Stimulated activated memory B cell treated with anti-CD40 and anti-IgM and Interleukin-4, amounts not matched to agents 10 μg/mL and 1 μg/mL and 100 μg/mL, for 72 hours (primary cell): ENCODE data around the gene COLGALT1.
"Not testable (repeated sequence)": the region's sequence is repeated elsewhere in the genome, so short reads cannot be mapped to it uniquely, and the experiment has no call there.

Experiments used
- ATAC-seq: fragments of 150-1000 bp; cut with Tn5 transposase; 2 replicates; pipeline ENCODE4 v1.10.0; 2021
- H3K27ac Mint-ChIP-seq: one replicate; pipeline ENCODE4 v1.8.0; 2022; ENCODE audit warnings: mild to moderate bottlenecking, mixed read lengths
- H3K27me3 Mint-ChIP-seq: one replicate; pipeline ENCODE4 v1.8.0; 2022; ENCODE audit warnings: mixed read lengths
- H3K36me3 Mint-ChIP-seq: one replicate; pipeline ENCODE4 v1.8.0; 2022; ENCODE audit warnings: mixed read lengths
- H3K4me1 Mint-ChIP-seq: one replicate; pipeline ENCODE4 v1.8.0; 2022; ENCODE audit warnings: mixed read lengths
- H3K4me3 Mint-ChIP-seq: one replicate; pipeline ENCODE4 v1.8.0; 2022; ENCODE audit warnings: mild to moderate bottlenecking, moderate library complexity, mixed read lengths
- H3K9me3 Mint-ChIP-seq: one replicate; pipeline ENCODE4 v1.8.0; 2022; ENCODE audit warnings: mixed read lengths

COLGALT1 gene

DNA sequence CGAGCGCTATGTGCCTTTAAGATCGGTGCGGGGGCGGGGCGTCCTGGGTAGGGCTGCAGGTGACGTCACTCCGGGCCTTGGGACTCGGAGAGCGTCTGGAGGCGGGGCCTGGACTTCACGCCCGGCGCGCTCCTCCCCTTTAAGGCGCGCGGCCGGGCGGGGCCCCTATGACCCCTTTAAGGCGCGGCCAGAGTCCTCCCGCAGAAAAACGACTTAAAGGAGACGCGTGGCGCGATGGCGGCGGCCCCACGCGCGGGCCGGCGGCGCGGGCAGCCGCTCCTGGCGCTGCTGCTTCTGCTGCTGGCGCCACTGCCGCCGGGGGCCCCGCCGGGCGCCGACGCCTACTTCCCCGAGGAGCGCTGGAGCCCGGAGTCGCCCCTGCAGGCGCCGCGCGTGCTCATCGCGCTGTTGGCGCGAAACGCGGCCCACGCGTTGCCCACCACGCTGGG lies at the start of gene COLGALT1:
TSS of gene COLGALT1 (plus strand) at position 170 of the 449 bp plus-strand sequence. CDS start at position 235, 65 bp downstream.
- H3K9me3 Mint-ChIP-seq: no peaks in the 10 kb centered on the region
- peaks cover 27% of the 10 kb centered on the region for H3K36me3 Mint-ChIP-seq
- H3K4me3 Mint-ChIP-seq: peak within 1 kb of the TSS; percentile 91
- peak; percentile 99 for ATAC-seq
- no peaks in the 10 kb centered on the region for H3K27me3 Mint-ChIP-seq
- H3K4me1 Mint-ChIP-seq: peaks cover 32% of the 10 kb centered on the region
- H3K27ac Mint-ChIP-seq: peak within 1 kb of the TSS; percentile 90

- Mint-ChIP-seq H3K9me3 (no peaks in the 10 kb centered on the region), H3K36me3 (peaks cover 17% of the 10 kb centered on the region), H3K27ac (no peak overlapping the region), H3K4me3 (no peak overlapping the region), H3K4me1 (peaks cover 55% of the 10 kb centered on the region), H3K27me3 (no peaks in the 10 kb centered on the region)
- no peak for ATAC-seq
Measured at GRCh38 chr19:17506745-17507144, 48.7 kb upstream of the COLGALT1 start.

DNA sequence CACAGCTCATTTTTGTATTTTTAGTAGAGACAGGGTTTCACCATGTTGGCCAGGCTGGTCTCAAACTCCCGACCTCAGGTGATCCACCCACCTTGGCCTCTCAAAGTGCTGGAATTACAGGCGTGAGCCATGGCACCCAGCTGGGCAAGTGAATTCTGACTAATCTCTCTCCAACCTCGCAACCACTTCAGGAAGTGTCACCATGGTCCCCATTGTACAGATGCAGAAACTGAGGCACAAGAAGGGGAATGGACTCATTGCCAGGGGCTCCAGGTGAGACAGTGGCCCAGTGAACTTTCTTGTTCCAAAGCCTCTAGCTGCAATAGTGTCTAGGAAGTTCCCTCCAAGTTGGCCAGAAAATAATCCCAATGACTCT lies 46.9 kb upstream of the COLGALT1 start:
- Mint-ChIP-seq H3K4me1 (peaks cover 62% of the 10 kb centered on the region), H3K36me3 (peaks cover 11% of the 10 kb centered on the region)
- not testable (repeated sequence) for H3K27ac Mint-ChIP-seq, ATAC-seq, H3K4me3 Mint-ChIP-seq, H3K9me3 Mint-ChIP-seq, H3K27me3 Mint-ChIP-seq

DNA sequence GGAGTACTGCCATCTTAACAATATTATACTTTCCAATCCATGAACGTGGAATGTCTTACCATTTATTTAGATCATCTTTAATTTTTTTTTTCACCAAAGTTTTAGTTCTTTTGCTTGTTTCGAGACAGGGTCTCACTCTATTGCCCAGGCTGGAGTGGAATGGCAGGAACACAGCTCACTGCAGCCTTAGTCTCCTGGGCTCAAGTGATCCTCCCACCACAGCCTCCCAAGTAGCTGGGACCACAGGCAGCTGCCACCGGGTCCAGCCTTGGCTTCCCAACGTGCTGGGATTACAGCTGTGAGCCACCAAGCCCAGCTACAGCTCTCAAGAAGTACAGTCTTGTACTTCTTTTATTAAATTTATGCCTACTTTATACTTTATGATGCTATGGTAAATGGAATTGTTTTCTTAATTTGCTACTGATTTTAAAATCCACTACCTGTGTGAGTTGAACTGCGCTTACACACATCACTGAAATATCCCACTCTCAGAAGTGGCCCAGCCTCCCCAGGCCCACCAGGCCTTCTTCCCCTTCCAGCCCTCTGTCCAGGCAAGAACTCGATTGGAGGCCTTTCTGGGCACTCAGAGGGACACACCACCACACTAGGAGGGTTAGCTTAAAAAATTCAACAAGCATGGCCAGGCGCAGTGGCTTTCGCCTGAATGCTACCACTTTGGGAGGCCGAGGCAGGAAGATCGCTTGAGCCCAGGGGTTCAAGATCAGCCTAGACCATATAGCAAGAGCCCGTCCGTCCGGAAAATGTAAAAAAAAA lies 45.0 kb upstream of the COLGALT1 start:
- no peaks in the 10 kb centered on the region for H3K27me3 Mint-ChIP-seq
- no peaks in the 10 kb centered on the region for H3K9me3 Mint-ChIP-seq
- H3K27ac Mint-ChIP-seq: peak overlapping the region; percentile 95
- peak overlapping the region; percentile 97 for H3K4me3 Mint-ChIP-seq
- H3K36me3 Mint-ChIP-seq: peaks cover 11% of the 10 kb centered on the region
- H3K4me1 Mint-ChIP-seq: peaks cover 69% of the 10 kb centered on the region
- ATAC-seq: no peak

DNA sequence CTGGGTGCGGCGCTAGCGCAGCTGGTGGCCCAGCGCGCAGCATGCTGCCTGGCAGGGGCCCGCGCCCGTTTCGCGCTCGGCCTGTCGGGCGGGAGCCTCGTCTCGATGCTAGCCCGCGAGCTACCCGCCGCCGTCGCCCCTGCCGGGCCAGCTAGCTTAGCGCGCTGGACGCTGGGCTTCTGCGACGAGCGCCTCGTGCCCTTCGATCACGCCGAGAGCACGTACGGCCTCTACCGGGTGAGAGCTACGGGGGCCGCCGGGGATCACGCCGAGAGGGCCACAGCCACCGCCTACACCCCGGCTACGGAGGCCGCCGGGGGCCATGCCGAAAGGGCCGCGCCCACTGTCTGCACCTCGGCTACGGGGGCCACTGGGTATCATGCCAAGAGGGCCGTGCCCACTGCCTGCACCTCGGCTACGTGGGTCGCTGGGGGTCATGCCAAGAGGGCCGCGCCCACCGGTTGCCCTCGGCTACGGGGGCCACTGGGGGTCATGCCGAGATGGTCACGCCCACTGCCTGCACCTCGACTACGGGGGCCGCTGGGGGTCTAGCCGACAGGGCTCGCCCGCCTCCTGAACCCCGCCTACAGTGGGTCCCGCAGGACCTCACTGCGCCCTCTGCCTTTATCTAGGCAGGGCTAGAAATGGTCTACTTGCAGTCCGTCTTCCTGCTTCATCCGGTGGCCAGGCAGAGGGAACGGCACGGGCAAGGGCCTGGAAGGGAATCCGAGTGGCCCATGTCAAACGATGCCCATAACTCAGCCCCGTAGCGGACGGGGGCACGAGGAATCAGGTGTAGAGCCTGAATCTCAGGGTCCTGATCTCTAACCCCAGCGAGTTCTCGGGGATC lies 43.5 kb upstream of the COLGALT1 start:
- H3K36me3 Mint-ChIP-seq: peaks cover 14% of the 10 kb centered on the region
- H3K27ac Mint-ChIP-seq: peak overlapping the region; percentile 95
- H3K27me3 Mint-ChIP-seq: no peaks in the 10 kb centered on the region
- ATAC-seq: peak; percentile 92
- peaks cover 60% of the 10 kb centered on the region for H3K4me1 Mint-ChIP-seq
- peak overlapping the region; percentile 97 for H3K4me3 Mint-ChIP-seq
- H3K9me3 Mint-ChIP-seq: no peaks in the 10 kb centered on the region

GRCh38 chr19:17512574-17512939 lies 42.9 kb upstream of the COLGALT1 start:
- Mint-ChIP-seq H3K27ac (peak overlapping the region; percentile 95), H3K36me3 (peaks cover 20% of the 10 kb centered on the region), H3K27me3 (no peaks in the 10 kb centered on the region), H3K4me3 (peak overlapping the region; percentile 97), H3K9me3 (peaks cover 3% of the 10 kb centered on the region), H3K4me1 (peaks cover 59% of the 10 kb centered on the region)
- ATAC-seq: peak; percentile 3

DNA sequence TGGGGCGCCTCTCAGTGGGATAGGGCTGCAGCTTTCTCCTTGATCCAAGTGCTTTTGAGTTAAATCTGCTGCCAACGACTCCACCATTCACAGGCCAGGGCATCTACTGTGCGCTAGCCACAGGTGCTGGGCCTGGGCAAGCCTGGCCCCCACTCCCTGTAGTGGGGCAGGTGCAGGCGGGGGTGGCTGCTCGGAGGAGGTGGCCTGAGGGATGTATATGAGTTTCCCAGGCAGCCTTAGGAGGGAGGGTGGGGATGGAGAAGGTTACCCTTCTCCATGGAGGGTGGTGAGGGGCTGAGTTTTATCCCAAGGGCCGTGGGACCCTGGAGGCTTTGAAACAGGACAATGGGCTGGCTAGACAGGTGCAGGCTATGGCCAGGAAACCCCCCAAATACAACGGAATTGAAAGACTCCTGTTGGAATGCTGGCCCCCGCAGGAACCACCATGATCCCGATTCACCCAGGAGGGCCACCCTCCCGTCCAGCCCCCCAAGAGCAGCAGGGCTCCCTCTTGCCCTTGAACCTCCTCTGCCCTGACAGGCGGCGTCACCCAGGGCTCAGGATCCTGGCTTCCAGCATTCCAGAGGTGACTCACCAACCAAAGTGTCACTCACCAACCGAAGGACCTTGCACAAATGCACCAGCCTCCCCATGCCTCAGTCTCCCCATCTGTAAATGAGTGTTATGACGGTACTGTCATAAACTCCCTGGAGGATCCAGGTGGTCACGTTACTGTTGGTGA lies 39.9 kb upstream of the COLGALT1 start:
- no peak for ATAC-seq
- Mint-ChIP-seq H3K27ac (peak overlapping the region; percentile 64), H3K36me3 (peaks cover 36% of the 10 kb centered on the region), H3K4me1 (peaks cover 45% of the 10 kb centered on the region), H3K9me3 (peaks cover 3% of the 10 kb centered on the region), H3K4me3 (no peak overlapping the region), H3K27me3 (no peaks in the 10 kb centered on the region)

GRCh38 chr19:17517898-17518297 lies 37.6 kb upstream of the COLGALT1 start:
- H3K9me3 Mint-ChIP-seq: peaks cover 3% of the 10 kb centered on the region
- ATAC-seq: no peak
- H3K27ac Mint-ChIP-seq: no peak overlapping the region
- H3K36me3 Mint-ChIP-seq: peaks cover 40% of the 10 kb centered on the region
- no peak overlapping the region for H3K4me3 Mint-ChIP-seq
- H3K27me3 Mint-ChIP-seq: no peaks in the 10 kb centered on the region
- H3K4me1 Mint-ChIP-seq: peaks cover 37% of the 10 kb centered on the region

- not testable (repeated sequence) for H3K27me3 Mint-ChIP-seq
- peaks cover 42% of the 10 kb centered on the region for H3K36me3 Mint-ChIP-seq
Measured at GRCh38 chr19:17518654-17519053, 36.8 kb upstream of the COLGALT1 start.

DNA sequence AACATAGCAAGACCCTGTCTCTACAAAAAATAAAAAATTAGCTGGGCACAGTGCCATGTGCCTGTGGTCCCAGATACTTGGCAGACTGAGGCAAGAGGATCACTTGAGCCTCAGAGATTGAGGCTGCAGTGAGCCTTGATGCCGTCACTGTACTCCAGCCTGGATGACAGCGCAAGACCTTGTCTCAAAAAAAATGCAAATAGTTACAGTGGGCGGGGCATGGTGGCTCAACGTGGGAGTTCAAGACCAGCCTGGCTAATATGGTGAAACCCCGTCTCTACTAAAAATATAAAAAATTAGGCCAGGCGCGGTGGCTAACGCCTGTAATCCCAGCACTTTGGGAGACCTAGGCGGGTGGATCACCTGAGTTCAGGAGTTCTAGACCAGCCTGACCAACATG lies 35.5 kb upstream of the COLGALT1 start:
- Mint-ChIP-seq H3K27me3 (no peaks in the 10 kb centered on the region), H3K27ac (peak overlapping the region; percentile 11), H3K9me3 (peaks cover 5% of the 10 kb centered on the region)

More at GRCh38 chr19:17518654-17519053, 36.8 kb upstream of the COLGALT1 start:
- not testable (repeated sequence) for H3K4me3 Mint-ChIP-seq, ATAC-seq, H3K9me3 Mint-ChIP-seq, H3K27ac Mint-ChIP-seq
- peaks cover 37% of the 10 kb centered on the region for H3K4me1 Mint-ChIP-seq

DNA sequence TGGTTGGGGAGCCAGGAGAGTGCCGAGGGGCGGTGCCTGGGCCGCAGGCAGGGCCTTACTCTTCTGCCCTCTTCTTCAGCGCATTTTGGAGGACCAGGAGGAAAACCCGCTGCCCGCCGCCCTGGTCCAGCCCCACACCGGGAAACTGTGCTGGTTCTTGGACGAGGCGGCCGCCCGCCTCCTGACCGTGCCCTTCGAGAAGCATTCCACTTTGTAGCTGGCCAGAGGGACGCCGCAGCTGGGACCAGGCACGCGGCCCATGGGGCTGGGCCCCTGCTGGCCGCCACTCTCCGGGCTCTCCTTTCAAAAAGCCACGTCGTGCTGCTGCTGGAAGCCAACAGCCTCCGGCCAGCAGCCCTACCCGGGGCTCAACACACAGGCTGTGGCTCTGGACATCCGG lies 34.6 kb upstream of the COLGALT1 start:
- no peaks in the 10 kb centered on the region for H3K27me3 Mint-ChIP-seq
- H3K27ac Mint-ChIP-seq: no peak overlapping the region
- peaks cover 50% of the 10 kb centered on the region for H3K4me1 Mint-ChIP-seq
- peaks cover 41% of the 10 kb centered on the region for H3K36me3 Mint-ChIP-seq
- ATAC-seq: no peak
- peaks cover 5% of the 10 kb centered on the region for H3K9me3 Mint-ChIP-seq
- H3K4me3 Mint-ChIP-seq: no peak overlapping the region

More for the DNA sequence above, 35.5 kb upstream of the COLGALT1 start:
- Mint-ChIP-seq H3K4me3 (no peak overlapping the region), H3K36me3 (peaks cover 42% of the 10 kb centered on the region), H3K4me1 (peaks cover 46% of the 10 kb centered on the region)
- no peak for ATAC-seq

DNA sequence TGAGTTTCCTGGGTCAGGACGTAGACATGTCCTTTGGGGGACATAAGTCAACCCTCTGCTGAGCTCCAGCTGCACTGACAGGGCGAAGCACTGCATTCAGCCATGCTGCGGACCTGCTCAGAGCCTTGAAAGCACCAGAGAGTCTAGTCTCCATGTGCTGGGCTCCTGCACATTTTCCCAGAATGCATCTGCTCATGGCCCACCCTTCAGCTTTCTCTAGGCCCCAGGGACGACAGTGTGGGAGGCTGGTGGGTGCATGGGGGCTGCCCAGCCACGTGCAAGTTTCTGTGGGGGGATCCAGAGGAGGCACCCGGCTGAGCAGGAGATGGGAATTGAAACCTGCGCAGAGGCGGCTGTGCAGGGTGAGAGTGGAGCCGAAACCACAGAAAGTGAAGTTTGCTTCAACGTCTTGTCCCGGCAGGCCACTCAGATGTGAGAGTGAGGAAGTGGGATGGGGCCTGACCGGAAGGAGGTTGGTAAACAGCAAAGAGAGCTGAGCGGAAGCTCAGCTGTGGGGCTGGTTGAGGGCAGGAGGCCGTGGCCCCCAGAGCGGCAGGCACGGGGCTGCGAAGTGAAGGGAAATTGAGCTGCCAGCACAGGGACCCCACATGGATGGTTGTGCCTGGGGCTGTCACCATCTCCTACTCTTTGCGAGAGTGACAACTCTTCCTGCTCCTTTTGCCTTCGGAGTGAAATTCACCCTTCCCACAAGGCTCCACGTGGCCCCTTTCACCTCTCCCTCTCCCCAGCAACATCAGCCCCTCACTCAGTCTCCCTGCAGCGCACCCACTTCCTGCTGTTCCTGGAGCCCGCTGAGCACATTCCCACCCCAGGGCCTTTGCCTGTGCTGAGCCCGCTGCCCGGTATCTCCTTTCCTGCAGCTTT lies 32.2 kb upstream of the COLGALT1 start:
- Mint-ChIP-seq H3K27ac (peak overlapping the region; percentile 76), H3K27me3 (no peaks in the 10 kb centered on the region), H3K9me3 (peaks cover 2% of the 10 kb centered on the region), H3K4me3 (peak overlapping the region; percentile 40), H3K36me3 (peaks cover 25% of the 10 kb centered on the region), H3K4me1 (peaks cover 66% of the 10 kb centered on the region)
- ATAC-seq: peak; percentile 92

- peaks cover 79% of the 10 kb centered on the region for H3K4me1 Mint-ChIP-seq
- peaks cover 6% of the 10 kb centered on the region for H3K9me3 Mint-ChIP-seq
- ATAC-seq: no peak
- no peak overlapping the region for H3K4me3 Mint-ChIP-seq
- peak overlapping the region; percentile 76 for H3K27ac Mint-ChIP-seq
- H3K36me3 Mint-ChIP-seq: peaks cover 34% of the 10 kb centered on the region
- no peaks in the 10 kb centered on the region for H3K27me3 Mint-ChIP-seq
Measured at GRCh38 chr19:17524651-17525050, 30.8 kb upstream of the COLGALT1 start.

- Mint-ChIP-seq H3K4me3 (peak overlapping the region; percentile 19), H3K36me3 (peaks cover 29% of the 10 kb centered on the region), H3K4me1 (peaks cover 79% of the 10 kb centered on the region), H3K27me3 (no peaks in the 10 kb centered on the region), H3K9me3 (peaks cover 6% of the 10 kb centered on the region), H3K27ac (peak overlapping the region; percentile 76)
- no peak for ATAC-seq
Measured at GRCh38 chr19:17525141-17525540, 30.3 kb upstream of the COLGALT1 start.
